Activated CD4-positive, CD25-positive, alpha-beta regulatory T cell treated with anti-CD3 and anti-CD28 coated beads, Interleukin-2, amount 50 U/mL, for 24 hours (primary cell): ENCODE results near the gene MTHFD1L.

Source experiments
- ATAC-seq, 2 donors: fragments of 150-1000 bp; cut with Tn5 transposase; one replicate each; pipeline ENCODE4 v1.10.0; 2021; ENCODE audit warnings: mild to moderate bottlenecking in 1 of 2, moderate library complexity in 1 of 2

The MTHFD1L gene

DNA sequence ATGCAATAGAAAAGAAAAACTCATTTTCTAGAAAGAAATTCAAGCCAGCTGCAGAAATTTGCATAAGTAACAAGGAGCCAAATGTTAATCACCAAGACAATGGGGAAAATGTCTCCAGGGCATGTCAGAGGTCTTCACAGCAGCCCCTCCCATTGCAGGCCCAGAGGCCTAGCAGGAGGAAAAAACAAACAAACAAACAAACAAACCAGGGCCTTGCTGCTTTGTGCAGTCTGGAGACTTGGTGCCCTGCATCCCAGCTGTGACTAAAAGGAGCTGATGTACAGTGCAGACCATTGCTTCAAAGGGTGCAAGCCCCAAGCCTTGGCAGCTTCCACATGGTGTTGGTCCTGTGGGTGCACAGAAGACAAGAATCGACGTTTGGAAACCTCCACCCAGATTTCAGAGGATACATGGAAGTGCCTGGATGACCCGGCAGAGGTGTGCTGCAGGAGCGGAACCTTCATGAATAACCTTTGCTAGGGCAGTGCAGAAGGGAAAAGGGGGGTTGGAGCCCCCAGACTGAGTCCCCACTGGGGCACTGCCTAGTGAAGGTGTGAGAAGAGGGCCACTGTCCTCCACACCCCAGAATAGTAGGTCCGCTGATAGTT is 263.4 kb downstream of the MTHFD1L start:
- ATAC-seq: no peak

DNA sequence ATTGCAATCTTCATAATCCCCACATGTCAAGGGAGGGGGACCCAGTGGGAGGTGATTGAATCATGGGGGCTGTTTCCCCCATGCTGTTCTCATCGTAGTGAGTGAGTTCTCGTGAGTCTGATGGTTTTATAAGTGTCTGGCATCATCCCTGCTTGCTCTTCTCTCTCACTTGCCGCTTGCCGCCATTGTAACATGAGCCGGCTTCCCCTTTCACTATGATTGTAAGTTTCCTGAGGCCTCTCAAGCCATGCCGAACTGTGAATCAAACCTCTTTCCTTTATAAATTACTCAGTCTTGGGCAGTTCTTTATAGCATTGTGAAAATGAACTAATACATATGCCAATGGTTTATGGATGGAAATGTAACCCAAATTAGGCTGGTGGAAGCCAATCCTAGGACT is 264.8 kb downstream of the MTHFD1L start:
- ATAC-seq: no peak

DNA sequence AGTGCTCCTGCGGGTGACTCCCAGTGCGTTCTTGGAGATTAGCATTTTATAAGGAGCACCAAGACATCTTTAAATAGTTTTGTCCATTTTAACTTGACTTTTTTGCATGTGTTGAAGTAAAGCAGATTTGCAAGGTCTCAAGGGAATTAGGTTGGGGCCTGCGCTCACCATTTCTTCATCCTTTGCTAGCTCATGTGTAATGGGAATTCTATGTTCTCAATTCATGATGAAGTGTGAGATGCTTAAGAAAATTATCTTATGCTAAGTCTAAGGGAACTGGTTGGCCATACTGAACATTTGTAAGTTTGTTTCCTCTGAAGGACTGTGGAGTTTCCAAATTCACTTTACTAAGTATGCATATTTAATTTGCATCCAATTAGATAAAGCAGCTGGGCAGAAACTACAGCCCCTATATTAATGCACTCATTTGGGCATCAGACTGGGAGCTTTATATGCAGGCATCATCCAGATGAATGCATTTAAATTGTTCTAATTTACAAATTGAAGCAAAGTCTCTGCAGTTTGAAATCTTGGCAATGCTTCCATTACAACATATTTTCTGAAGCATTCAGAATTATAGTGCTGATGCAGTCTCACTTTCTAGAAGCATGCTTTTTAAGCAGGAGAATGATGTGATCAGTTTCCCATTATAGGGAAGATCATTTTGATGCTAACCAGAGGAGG is 266.0 kb downstream of the MTHFD1L start:
- no peak for ATAC-seq

DNA sequence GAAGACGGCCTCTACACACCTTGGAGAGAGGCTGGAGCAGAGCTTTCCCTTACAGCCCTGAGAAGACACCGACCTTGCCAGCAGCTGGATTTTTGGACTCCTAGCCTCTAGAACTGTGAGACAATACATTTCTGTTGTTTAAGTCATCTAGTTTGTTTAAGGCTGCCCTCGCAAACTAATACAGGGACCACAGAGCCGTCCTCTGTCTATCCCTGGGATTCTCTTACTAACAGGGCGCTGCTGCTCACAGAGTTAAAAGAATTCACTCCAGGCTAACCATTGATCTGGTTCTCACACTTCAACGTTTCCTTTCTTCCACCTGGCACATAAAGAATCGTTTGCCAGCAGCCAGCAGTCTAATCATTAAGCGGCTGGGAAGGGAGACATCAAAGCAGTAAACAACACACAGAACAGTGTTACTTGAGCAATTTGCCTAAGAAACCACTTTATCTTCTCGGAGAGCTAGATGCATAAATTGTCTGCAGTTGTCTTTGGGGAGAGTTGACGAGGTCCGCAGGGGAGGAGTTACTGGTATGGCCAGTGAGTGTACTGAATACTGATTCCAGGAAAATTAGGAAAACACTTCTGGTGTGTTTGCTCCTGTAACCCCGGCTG is 270.7 kb downstream of the MTHFD1L start:
- no peak for ATAC-seq

DNA sequence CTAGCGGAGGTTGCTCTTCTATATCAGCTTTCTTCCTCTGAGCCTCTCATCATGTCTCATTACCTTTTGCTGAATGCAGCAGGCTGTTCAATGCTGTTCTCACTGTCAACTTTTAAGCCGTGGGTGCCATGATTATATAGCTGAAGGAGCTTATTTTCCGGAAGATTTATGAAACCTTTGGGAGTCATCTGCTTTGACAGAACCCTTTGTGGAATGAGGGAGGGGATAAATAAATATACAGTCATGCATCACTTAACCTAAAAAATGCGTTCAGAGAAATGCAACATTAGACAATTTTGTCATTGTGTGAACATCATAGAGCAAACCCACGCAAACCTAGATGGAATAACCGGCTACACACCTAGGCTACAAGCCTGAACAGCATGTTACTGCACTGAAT is 272.0 kb downstream of the MTHFD1L start:
- ATAC-seq: no peak

DNA sequence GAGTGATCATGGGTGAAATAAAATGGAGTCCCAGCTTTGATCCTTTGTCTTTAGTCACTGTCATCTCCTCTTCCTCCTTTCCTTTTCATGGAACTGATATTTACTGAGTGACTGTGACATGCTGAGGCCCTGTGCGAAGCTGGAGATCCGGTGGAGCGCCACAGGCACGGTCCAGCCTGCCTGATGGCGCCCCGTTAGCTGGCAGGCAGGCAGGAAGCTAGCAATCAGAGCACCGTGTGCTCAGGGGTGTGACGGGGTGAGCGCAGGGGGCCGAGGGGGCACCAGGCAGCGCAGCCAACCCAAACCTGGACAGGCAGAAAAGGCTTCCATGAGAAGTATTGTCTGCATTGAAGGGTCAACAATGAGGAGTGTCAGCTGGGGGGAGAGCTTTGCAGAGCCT is 274.0 kb downstream of the MTHFD1L start:
- no peak for ATAC-seq

DNA sequence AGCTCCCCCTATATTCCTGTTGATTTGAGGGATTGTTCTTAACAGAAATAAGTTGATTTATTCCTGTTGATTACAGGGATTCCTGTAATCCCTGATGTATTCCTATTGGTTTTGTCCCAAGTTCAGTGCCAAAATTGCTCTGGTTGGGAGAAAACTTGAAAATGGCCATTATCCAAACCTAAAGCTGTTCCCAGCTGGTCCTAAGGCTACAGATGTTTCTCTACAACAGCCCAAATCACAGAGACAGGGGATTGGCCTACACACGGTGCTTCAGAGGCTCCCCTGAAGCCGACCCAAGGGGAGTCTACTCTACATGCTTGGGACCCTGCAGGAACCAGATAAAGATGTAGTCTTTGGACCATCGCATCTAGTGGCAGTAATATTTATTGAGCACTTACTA is 275.3 kb downstream of the MTHFD1L start:
- no peak for ATAC-seq

DNA sequence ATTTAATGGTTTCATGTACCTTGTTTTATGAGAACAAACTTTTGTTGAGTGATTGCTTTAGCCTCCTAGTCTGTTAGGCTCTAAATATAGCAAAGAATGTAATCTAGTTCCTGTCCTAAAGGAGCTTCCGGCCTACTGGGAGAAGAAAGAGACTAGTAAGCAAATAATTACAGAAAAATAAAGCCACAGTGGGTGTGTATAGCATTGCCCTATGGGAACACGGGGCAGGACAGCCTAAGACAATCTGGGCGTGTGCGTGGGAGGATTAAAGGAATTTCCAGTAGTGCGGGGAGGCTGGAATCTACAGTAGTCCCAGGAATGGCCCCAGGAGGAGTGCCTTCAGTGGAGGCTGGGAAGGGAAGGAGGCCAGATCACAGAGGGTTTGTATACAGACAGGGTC is 276.2 kb downstream of the MTHFD1L start:
- ATAC-seq: no peak

DNA sequence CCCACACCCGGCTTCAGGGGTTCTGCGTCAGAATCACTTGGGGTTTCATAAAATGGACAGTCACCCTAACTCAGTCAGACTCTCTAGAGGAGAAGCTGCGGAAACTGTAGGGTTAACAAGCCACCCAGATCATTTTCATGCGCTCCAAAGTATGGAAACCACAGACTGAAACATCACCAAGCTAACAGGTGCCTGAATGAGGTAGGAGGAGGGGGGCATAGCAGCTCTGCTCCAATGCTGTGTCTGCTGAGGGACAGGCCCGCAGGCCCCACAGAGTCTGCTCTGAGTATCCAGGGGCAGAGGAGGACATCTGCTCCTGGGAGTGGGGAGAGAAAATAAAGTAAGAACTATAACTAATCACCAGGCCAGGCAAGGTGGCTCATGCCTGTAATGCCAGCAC is 277.2 kb downstream of the MTHFD1L start:
- no peak for ATAC-seq

DNA sequence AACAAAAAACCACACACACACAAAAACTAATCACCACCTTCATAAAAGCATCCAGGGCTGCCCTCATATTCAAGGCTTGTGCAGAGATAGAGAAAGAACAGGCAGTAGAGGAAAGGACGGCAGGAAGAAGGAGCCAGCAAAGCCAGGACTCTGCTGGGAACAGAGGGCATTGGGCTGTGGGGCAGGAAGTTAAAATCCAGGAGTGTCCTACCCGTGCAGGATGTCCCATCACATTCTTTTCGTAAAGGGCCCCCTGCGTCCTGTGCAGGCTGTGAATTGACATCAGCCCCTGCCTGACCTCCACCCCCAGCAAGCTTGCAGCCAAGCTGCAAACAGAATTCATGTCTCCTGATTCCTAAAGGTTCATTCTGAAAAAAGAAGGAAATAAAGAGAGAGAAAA is 277.8 kb downstream of the MTHFD1L start:
- ATAC-seq: no peak

DNA sequence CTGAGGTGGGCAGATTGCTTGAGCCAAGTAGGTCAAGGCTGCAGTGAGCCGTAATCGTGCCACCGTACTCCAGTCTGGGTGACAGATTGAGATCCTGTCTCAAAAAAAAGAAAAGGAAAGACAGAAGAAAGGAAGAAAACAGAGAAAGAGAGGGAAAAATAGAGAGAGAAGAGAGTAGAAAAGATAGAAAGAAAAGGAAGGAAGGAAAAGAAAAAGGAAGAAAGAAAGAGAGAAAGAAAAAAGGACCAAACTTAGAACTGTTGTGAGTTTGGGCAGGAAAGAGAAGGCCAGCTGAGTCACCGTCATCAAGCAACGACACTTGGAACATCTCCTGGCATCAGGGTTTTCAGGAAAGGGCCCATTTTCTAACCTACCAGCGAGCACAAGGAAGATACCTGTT is 278.3 kb downstream of the MTHFD1L start:
- no peak for ATAC-seq

DNA sequence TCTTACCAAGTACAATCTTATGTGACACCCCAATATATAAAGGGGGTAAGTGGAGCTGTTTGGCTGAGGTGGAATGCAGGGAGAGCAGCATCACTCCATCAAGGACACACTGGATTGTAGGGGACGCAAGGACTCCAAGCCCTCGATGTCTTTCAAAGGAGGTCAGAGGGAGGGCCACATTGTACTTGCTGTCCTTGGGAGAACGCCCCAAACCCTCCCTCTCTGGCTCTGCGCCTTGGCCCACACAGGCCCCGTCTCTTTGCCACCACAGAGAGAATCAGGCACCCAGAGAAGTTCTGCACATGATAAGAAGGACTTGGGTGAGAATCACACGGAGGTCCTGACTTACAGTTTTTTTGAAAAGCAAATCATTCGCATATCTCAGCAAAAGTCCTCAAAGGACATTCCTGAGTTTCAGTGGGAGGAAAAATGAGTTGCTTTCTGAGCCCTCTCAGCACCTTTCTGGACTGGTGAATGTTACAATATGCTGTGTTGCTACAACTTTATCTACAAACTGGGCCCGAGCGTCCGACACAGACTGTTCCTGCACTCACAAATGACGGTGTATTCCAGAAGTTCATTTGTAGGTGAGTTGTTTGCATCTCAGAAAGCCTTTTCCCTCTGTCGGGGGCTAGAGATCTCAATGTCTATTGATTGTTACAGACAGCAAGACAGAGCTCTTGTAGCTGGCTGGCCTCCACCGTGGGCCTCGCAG is 281.8 kb downstream of the MTHFD1L start:
- ATAC-seq: no peak

DNA sequence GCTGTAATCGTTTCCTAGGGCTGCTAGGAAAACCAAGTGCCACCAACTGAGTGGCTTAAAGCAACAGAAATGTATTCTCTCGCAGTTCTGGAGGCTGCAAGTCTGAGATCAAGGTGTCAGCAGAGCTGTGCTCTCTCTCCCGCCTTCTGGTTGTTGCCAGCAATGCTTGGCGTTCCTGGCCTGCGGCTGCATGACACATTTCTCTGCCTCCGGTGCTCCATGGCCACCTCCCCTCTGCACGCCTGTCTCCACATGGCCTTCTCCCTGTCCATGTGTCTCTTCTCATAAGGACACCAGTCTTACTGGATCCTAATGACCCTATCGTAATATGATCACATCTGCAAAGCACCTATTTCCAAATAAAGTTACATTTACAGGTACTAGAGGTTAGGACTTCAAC is 282.6 kb downstream of the MTHFD1L start:
- ATAC-seq: no peak

DNA sequence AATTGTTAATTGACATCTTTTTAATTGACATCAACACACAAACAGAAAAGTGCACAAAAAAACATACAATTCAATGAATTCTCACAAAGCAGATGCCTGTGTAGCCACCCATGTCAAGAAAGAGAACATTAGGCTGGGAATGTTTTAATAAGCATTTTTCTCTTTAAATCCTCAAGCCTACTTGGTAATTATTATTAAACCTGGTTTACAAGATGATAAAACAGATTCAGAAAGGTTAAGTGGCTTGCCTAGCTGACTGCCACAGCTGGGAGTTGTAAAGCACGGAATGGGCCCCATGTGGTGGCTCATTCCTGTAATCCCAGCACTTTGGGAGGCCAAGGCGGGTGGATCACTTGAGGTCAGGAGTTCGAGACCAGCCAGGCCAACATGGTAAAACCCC is 284.3 kb downstream of the MTHFD1L start:
- ATAC-seq: no peak
